HG03108 (cell line): Measurements from ENCODE around the gene TFR2.

Experiments
- ATAC-seq: cut with Tn5 transposase; IDR thresholded peaks from one replicate; pipeline ENCODE4 v1.9.1; 2021; ENCODE audit warnings: moderate library complexity; ENCODE audit not compliant: unreplicated experiment

Gene TFR2

GRCh38 chr7:100613412-100614175 lies 27.8 kb downstream of the TFR2 start:
- no peak for ATAC-seq

GRCh38 chr7:100612730-100613390 lies 28.5 kb downstream of the TFR2 start:
- no peak for ATAC-seq

GRCh38 chr7:100611983-100612729 lies 29.2 kb downstream of the TFR2 start, which contains the start of gene MOSPD3:
TSS of gene MOSPD3 (plus strand) at chr7:100612540. CDS start at chr7:100612792, 252 bp downstream.
- ATAC-seq, result peak; percentile 90

GRCh38 chr7:100609958-100610357 lies 31.4 kb downstream of the TFR2 start:
- ATAC-seq, result no peak

GRCh38 chr7:100607111-100607510 lies 34.2 kb downstream of the TFR2 start:
- no peak for ATAC-seq

- no peak for ATAC-seq
Measured at GRCh38 chr7:100606313-100606712, 35.0 kb downstream of the TFR2 start.

- no peak for ATAC-seq
Measured at GRCh38 chr7:100604976-100605911, 36.1 kb downstream of the TFR2 start.

- peak; percentile 49 for ATAC-seq
Measured at GRCh38 chr7:100604028-100604975, 37.0 kb downstream of the TFR2 start.

- ATAC-seq, result no peak
Measured at GRCh38 chr7:100603726-100604027, 37.7 kb downstream of the TFR2 start.

- no peak for ATAC-seq
Measured at GRCh38 chr7:100602889-100603725, 38.2 kb downstream of the TFR2 start.

- ATAC-seq, result no peak
Measured at GRCh38 chr7:100600730-100601038, 40.7 kb downstream of the TFR2 start.

GRCh38 chr7:100599911-100600729 lies 41.2 kb downstream of the TFR2 start:
- no peak for ATAC-seq

- ATAC-seq, result no peak
Measured at GRCh38 chr7:100598425-100598824, 42.9 kb downstream of the TFR2 start.

GRCh38 chr7:100595188-100595587 lies 46.2 kb downstream of the TFR2 start:
- ATAC-seq, result no peak

- no peak for ATAC-seq
Measured at GRCh38 chr7:100591596-100591995, 49.8 kb downstream of the TFR2 start.

GRCh38 chr7:100590077-100590737 lies 51.1 kb downstream of the TFR2 start:
- no peak for ATAC-seq

GRCh38 chr7:100589341-100589947 lies 51.9 kb downstream of the TFR2 start:
- ATAC-seq, result no peak
